ENCODE measurements around the gene CDK4.

DNA sequence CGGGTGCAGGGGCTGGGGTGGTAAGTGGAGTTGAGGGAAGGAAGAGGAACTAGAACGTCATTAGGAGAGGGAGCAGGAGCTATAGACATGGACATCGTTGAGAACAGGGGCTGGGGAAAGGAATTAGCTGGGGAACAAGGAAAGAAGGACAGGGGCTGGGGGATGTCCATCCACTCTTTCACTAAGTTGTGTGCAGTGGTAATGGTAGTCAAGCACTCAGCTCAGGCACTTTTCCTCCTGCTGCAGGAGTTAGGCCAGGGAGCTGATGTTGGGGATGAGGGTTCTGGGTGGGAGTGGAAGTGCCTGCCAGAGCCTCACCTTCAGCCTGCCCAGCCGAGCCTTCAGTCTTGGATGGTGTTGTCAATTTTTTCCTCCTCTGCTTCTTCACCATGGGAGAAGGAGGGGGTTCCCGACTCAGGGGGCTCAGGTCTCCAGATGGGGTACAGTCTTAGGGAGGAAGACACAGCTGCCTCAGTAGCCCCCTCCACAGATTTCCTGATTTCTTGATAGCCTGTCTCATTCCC is 22.7 kb downstream of the CDK4 start:
- TF ChIP-seq REST (IDR thresholded peaks at IDR 0.05; ENCODE audit: insufficient read depth in 1 of 2, low read depth in 2 of 2, low read length in 2 of 2) (no peak), SIN3A (IDR thresholded peaks at IDR 0.05; ENCODE audit: borderline replicate concordance, insufficient read depth, low read length) (no peak), POLR2AphosphoS5 (IDR thresholded peaks at IDR 0.05; ENCODE audit: low read depth, low read length) (no peak), TAF1 (IDR thresholded peaks at IDR 0.05; ENCODE audit: borderline replicate concordance, insufficient read depth, low read length) (no peak), FOXP2 (optimal IDR thresholded peaks at IDR 0.05; ENCODE audit: borderline replicate concordance, extremely low read depth, extremely low read length, insufficient read depth) (no peak)

Data from PFSK-1 (cell line).